Activated CD4-positive, alpha-beta T cell treated with anti-CD3 and anti-CD28 coated beads for 24 hours (primary cell): Measurements from ENCODE around the gene TRIM39.
"Not testable (repeated sequence)": the region's sequence is repeated elsewhere in the genome, so short reads cannot be mapped to it uniquely, and the experiment has no call there.

ENCODE experiments used
- DNase-seq, 2 donors: peaks; one replicate each; pipeline ENCODE4 v3.0.0-alpha.2; 2020; ENCODE audit warnings: low read depth in 2 of 2

TRIM39 gene

GRCh38 chr6:30363459-30363858 is 36.7 kb downstream of the TRIM39 start:
- no peak for DNase-seq

GRCh38 chr6:30364591-30364990 is 37.9 kb downstream of the TRIM39 start:
- no peak for DNase-seq

- DNase-seq, result not testable (repeated sequence)
These were observed 42.6 kb downstream of the TRIM39 start for GRCh38 chr6:30369280-30369679.

- no peak for DNase-seq
These were observed 51.7 kb downstream of the TRIM39 start for GRCh38 chr6:30378290-30378937.

GRCh38 chr6:30380464-30380863 is 53.7 kb downstream of the TRIM39 start:
- no peak for DNase-seq

- no peak for DNase-seq
These were observed 59.4 kb downstream of the TRIM39 start for GRCh38 chr6:30386166-30386565.

GRCh38 chr6:30391240-30391639 is 64.5 kb downstream of the TRIM39 start:
- no peak for DNase-seq
